OCI-LY3 (cell line): ENCODE results near the gene TWIST2.

Experiments used
- H2AFZ ChIP-seq: fragments of 200-600, 300-600 bp; shearing (Covaris generic); 2 replicates; pipeline ENCODE4 v1.6.0; 2014; ENCODE audit warnings: antibody characterized with exemption, low read depth, low read length
- H3K27ac ChIP-seq: fragments of 200-600, 300-600 bp; sonication (generic); 2 replicates; pipeline ENCODE4 v1.5.1; 2014; ENCODE audit warnings: mild to moderate bottlenecking, low read length, moderate library complexity, mixed read lengths
- H3K27me3 ChIP-seq: fragments of 200-600, 300-600 bp; sonication (generic); 2 replicates; pipeline ENCODE4 v1.6.1; 2014; ENCODE audit warnings: low read depth, low read length, mixed read lengths
- H3K36me3 ChIP-seq: fragments of 200-600, 300-600 bp; sonication (generic); replicated peaks from 2 replicates; pipeline ENCODE3; 2014; ENCODE audit warnings: low read depth, low read length, mixed read lengths
- H3K4me1 ChIP-seq: fragments of 300-600, 200-600 bp; sonication (generic); 2 replicates; pipeline ENCODE4 v1.6.1; 2014; ENCODE audit warnings: low read length, mixed read lengths
- H3K4me2 ChIP-seq: fragments of 200-600, 300-600 bp; sonication (generic); 2 replicates; pipeline ENCODE4 v1.6.1; 2014; ENCODE audit warnings: low read length, mixed read lengths
- H3K4me3 ChIP-seq: fragments of 300-600, 200-600 bp; sonication (generic); 2 replicates; pipeline ENCODE4 v1.5.1; 2014; ENCODE audit warnings: antibody characterized with exemption, mild to moderate bottlenecking, low read length, moderate library complexity
- H3K79me2 ChIP-seq: fragments of 300-600, 200-600 bp; shearing (Covaris generic); 2 replicates; pipeline ENCODE4 v1.6.1; 2014; ENCODE audit warnings: mild to moderate bottlenecking, low read length, mixed read lengths
- H3K9ac ChIP-seq: fragments of 300-600, 200-600 bp; shearing (Covaris generic); 2 replicates; pipeline ENCODE4 v1.6.0; 2014; ENCODE audit warnings: mild to moderate bottlenecking, low read length, moderate library complexity
- H3K9me3 ChIP-seq: fragments of 200-600, 300-600 bp; shearing (Covaris generic); 2 replicates; pipeline ENCODE4 v1.6.1; 2014; ENCODE audit warnings: low read length, mixed read lengths; ENCODE audit not compliant: insufficient read depth
- H4K20me1 ChIP-seq: fragments of 200-600, 300-600 bp; sonication (generic); 2 replicates; pipeline ENCODE4 v1.6.1; 2016; ENCODE audit warnings: low read length, mixed read lengths; ENCODE audit not compliant: insufficient read depth
- CTCF ChIP-seq: fragments of 200-600, 300-600 bp; sonication (generic); IDR thresholded peaks from 2 replicates; pipeline ENCODE4 v1.5.1; 2014; ENCODE audit warnings: antibody characterized with exemption, low read length, low read depth
- EZH2phosphoT487 ChIP-seq: fragments of 200-600 bp; shearing (Covaris generic); IDR thresholded peaks from 2 replicates; pipeline ENCODE4 v1.6.1; 2018; ENCODE audit warnings: antibody characterized with exemption, mixed run types, low read depth

Gene TWIST2

DNA sequence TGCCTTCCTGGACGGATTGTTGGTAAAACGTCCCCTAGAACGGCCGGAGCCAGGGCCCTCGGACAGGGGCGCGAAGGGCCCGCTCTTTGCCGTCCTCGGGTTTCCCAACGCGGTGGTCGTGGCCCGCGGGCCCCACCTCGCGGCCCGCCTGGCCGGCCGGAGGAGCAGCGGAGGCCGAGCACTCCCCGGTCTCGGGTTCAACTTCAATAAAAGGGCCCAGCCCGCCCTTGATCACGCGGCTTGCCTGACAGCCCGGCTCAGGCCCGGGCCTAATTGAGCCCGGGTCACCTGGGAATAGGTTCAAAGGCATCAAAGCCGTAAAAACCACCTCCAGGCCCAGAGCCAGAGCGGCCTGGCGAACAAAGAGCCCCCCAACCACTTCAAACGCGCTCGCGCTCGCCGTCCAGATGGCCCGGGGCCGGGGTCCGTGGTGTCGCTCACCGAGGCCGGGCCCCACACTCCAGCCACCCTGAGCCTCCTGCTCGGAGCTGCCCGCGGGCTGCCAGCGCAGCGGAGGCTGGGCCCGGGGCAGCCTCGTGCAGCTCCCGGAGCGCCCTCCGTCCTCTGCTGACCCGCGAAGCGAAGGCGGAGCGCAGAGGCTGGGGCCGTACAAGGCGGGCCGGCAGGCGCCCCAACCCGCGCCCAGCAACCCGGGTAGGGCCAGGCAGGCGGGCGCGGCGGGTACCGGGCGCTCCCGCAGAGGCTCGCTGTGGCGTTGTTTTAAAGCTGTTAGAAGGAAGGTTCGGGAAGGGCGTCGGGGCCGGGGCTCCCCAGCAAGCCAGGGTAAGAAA lies 1.1 kb upstream of the TWIST2 start:
- Histone ChIP-seq H3K4me2 (no peak overlapping the region), H3K9me3 (no peaks in the 10 kb centered on the region), H3K9ac (no peak overlapping the region), H2AFZ (no peak overlapping the region), H3K4me1 (no peaks in the 10 kb centered on the region), H4K20me1 (no peaks in the 10 kb centered on the region), H3K27ac (no peak overlapping the region), H3K79me2 (no peaks in the 10 kb centered on the region), H3K27me3 (no peaks in the 10 kb centered on the region), H3K36me3 (no peaks in the 10 kb centered on the region), H3K4me3 (no peak overlapping the region)
- TF ChIP-seq CTCF (no peak), EZH2phosphoT487 (no peak)

- no peak overlapping the region for H3K4me3 ChIP-seq
Measured at GRCh38 chr2:238847419-238847801, 475 bp upstream of the TWIST2 start.

DNA sequence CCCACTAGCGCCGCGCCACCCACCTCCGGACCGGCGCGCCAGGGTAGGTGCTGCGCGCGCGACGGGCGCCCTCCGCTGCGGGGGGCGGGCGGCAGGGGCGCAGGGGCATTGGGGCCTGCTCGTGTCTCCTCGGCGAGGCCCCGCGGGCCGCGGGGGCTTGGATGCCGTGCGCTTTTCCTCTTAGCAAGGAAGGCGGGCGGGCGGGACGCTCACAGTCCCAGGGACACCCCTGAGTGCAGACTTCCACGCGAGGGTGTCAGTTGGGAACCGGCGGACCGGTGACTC lies 748 bp downstream of the TWIST2 start:
- Histone ChIP-seq H2AFZ (no peak overlapping the region), H4K20me1 (no peaks in the 10 kb centered on the region), H3K9me3 (no peaks in the 10 kb centered on the region), H3K4me2 (no peak overlapping the region), H3K4me1 (peaks cover 2% of the 10 kb centered on the region; the same call in 1 of the 2 replicates), H3K4me3 (no peak overlapping the region), H3K79me2 (no peaks in the 10 kb centered on the region), H3K27me3 (no peaks in the 10 kb centered on the region), H3K36me3 (no peaks in the 10 kb centered on the region), H3K27ac (no peak overlapping the region), H3K9ac (no peak overlapping the region)
- TF ChIP-seq EZH2phosphoT487 (no peak), CTCF (no peak)

More at GRCh38 chr2:238847419-238847801, 475 bp upstream of the TWIST2 start:
- TF ChIP-seq EZH2phosphoT487 (no peak), CTCF (no peak)
- Histone ChIP-seq H3K79me2 (no peaks in the 10 kb centered on the region), H3K27me3 (no peaks in the 10 kb centered on the region), H3K4me2 (no peak overlapping the region), H4K20me1 (no peaks in the 10 kb centered on the region), H3K27ac (no peak overlapping the region), H2AFZ (no peak overlapping the region), H3K9me3 (no peaks in the 10 kb centered on the region), H3K9ac (no peak overlapping the region), H3K4me1 (no peaks in the 10 kb centered on the region), H3K36me3 (no peaks in the 10 kb centered on the region)

DNA sequence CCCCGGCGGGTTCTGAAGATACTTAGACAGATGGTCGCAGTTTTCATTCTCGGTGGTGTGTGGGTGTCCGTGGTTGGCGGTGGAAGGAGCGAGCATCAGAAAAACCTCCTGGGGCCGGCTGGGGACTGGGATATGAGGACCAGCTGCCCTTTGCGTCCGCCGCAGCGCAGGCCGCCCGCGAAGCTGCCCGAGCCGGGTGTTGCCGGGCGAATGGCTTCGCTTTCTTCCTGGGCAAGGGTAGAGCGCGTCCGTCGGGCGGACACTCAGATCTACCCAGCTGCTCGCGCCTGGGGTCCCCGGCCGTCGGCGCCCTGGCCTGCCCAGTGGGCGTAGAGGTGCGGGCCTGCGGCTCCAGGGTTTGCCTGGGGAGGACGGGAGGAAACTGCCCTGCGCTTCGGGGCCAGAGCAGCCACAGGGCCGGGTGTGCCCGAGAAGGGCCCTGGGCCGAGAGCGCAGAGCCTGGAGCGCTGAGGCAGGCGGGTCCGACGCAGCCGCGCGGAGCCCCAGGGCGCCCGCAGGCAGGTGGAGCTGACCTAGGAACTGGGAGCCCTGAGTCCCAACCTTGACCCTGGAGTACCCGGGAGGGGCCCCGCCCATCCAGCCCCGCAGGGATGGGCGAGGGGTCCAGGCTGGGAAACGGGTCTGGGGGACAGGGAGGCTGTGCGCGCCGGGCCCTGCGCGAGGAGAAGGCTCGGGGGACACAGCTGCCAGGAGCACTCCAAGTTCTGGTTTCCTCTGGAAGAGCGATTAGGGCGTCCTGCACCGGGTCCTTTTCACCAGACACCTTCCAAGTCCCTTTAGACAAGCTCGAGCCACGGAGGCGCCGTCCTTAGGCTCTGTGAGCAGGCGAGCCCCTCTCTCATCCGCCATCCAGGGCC lies 1.3 kb downstream of the TWIST2 start:
- Histone ChIP-seq H3K4me1 (peaks cover 8% of the 10 kb centered on the region), H3K79me2 (no peaks in the 10 kb centered on the region), H3K36me3 (no peaks in the 10 kb centered on the region), H3K27me3 (no peaks in the 10 kb centered on the region), H3K9ac (no peak overlapping the region), H3K9me3 (no peaks in the 10 kb centered on the region), H2AFZ (no peak overlapping the region), H3K27ac (no peak overlapping the region), H3K4me2 (no peak overlapping the region), H4K20me1 (no peaks in the 10 kb centered on the region), H3K4me3 (no peak overlapping the region)
- TF ChIP-seq EZH2phosphoT487 (no peak), CTCF (no peak)
